CD4-positive, alpha-beta T cell (primary cell): ENCODE measurements around the gene PCDHGA4. TPM values are rescaled to one million over a fixed set of nuclear protein-coding genes. Genes with fewer than 3 reads are reported as not detected.
"Not testable (repeated sequence)": the region's sequence is repeated elsewhere in the genome, so short reads cannot be mapped to it uniquely, and the experiment has no call there.

Experiments
- ATAC-seq: fragments of 200-7000 bp; cut with Tn5 transposase; one replicate; pipeline ENCODE4 v1.10.0; 2022; ENCODE audit warnings: mild to moderate bottlenecking; ENCODE audit not compliant: poor library complexity
- CTCF ChIA-PET: fragments of 350-600 bp; sonication (Branson Sonifier 250); formaldehyde crosslinking; loops from one replicate; lab custom pipeline; 2021; ENCODE audit warnings: antibody characterized with exemption, inconsistent platforms; lab: Charles Lee
- POLR2A ChIA-PET: fragments of 350-600 bp; sonication (Branson Sonifier 250); formaldehyde crosslinking; loops from one replicate; lab custom pipeline; 2021; ENCODE audit warnings: antibody characterized with exemption, inconsistent platforms; lab: Charles Lee
- DNase-seq, 14 experiments: peaks; one replicate each; pipeline ENCODE4 v3.0.0-alpha.2; 2013 to 2020; ENCODE audit warnings: mixed read lengths in 2 of 14
- H3K27ac ChIP-seq, 2 donors: one replicate each; pipeline versions ENCODE4 v1.5.1 to v1.7.0; 2013; ENCODE audit warnings: low read length in 2 of 2, low read depth in 1 of 2, mild to moderate bottlenecking in 1 of 2
- H3K27me3 ChIP-seq, 2 experiments: 1 replicate in 1 of 2; 2 replicates in 1 of 2; pipeline versions ENCODE4 v1.6.1 to v1.7.0; 2013; ENCODE audit warnings: low read length in 2 of 2, control low read depth in 1 of 2, mild to moderate bottlenecking in 1 of 2, moderate library complexity in 1 of 2; ENCODE audit not compliant: insufficient read depth in 2 of 2, control insufficient read depth in 1 of 2
- H3K36me3 ChIP-seq: one replicate; pipeline ENCODE4 v1.6.1; 2013; ENCODE audit warnings: low read length, control low read depth; ENCODE audit not compliant: insufficient read depth
- H3K4me1 ChIP-seq: one replicate; pipeline ENCODE4 v1.6.1; 2013; ENCODE audit warnings: low read length, control low read depth; ENCODE audit not compliant: insufficient read depth
- H3K4me3 ChIP-seq: one replicate; pipeline ENCODE4 v1.5.1; 2013; ENCODE audit warnings: mild to moderate bottlenecking, low read length, moderate library complexity
- H3K9me3 ChIP-seq, 2 experiments: 1 replicate in 1 of 2; 2 replicates in 1 of 2; pipeline versions ENCODE4 v1.6.1 to v1.7.0; 2013; ENCODE audit warnings: low read length in 2 of 2, mild to moderate bottlenecking in 2 of 2, control low read depth in 1 of 2, moderate library complexity in 1 of 2; ENCODE audit not compliant: control insufficient read depth in 1 of 2, insufficient read depth in 1 of 2
- H3K27ac Mint-ChIP-seq: one replicate; pipeline ENCODE4 v1.8.0; 2020; ENCODE audit warnings: mixed read lengths
- H3K27me3 Mint-ChIP-seq: one replicate; pipeline ENCODE4 v1.8.0; 2021; ENCODE audit warnings: mixed read lengths
- H3K36me3 Mint-ChIP-seq: one replicate; pipeline ENCODE4 v1.8.0; 2021; ENCODE audit warnings: low read depth, mixed read lengths
- H3K4me1 Mint-ChIP-seq: one replicate; pipeline ENCODE4 v1.8.0; 2021; ENCODE audit warnings: low read depth, mixed read lengths
- H3K4me3 Mint-ChIP-seq: one replicate; pipeline ENCODE4 v1.8.0; 2020; ENCODE audit warnings: mild to moderate bottlenecking, mixed read lengths
- H3K9me3 Mint-ChIP-seq: one replicate; pipeline ENCODE4 v1.8.0; 2020; ENCODE audit warnings: mixed read lengths
- intact Hi-C, 2 experiments: fragments of 100-400 bp; cut with DNase I in 1 of 2; cut with micrococcal nuclease in 1 of 2; formaldehyde crosslinking; loops; one replicate each; pipeline versions ENCODE4 v1.15.1 to v1.9.0; 2023 to 2025; cut with DNase I, micrococcal nuclease
- total RNA-seq, 174 experiments: library from RNA in 2 of 174; stranded (reverse) in 2 of 174; gene quantifications; one replicate each; pipeline ENCODE4 v1.2.3 and lab custom pipeline; 2021 to 2026
- TF ChIP-seq, protein P1 (sequence below): fragments of 200-600 bp; IDR thresholded peaks from one replicate; pipeline ENCODE4 v1.8.0; 2022; ENCODE audit warnings: antibody characterized with exemption, mild to moderate bottlenecking

PCDHGA4 gene
- total RNA-seq, 2 experiments from 2014 or later, result 0.08 TPM

- no peaks in the 10 kb centered on the region for H3K36me3 ChIP-seq
- CTCF ChIA-PET, result interaction anchor here (0.5 to 8.1 kb wide), 9 partner anchors 8 to 577 kb away, joined by 3 to 40 read pairs (median 3); partner anchors contain the start of genes PCDHGA2, PCDHGB1, PCDHGB5 and TAF7
- Mint-ChIP-seq H3K4me3 (peak within 1 kb of the TSS; percentile 62), H3K9me3 (peaks cover 14% of the 10 kb centered on the region), H3K4me1 (peaks cover 11% of the 10 kb centered on the region), H3K27ac (no peak within 1 kb of the TSS), H3K36me3 (peaks cover 46% of the 10 kb centered on the region), H3K27me3 (peaks cover 92% of the 10 kb centered on the region)
- ATAC-seq, result peak; percentile 60
- no peak within 1 kb of the TSS for H3K27ac ChIP-seq
- intact Hi-C loops, result no loop called here
- H3K4me3 ChIP-seq, result peak within 1 kb of the TSS; percentile 28
- TF ChIP-seq, protein P1, sequence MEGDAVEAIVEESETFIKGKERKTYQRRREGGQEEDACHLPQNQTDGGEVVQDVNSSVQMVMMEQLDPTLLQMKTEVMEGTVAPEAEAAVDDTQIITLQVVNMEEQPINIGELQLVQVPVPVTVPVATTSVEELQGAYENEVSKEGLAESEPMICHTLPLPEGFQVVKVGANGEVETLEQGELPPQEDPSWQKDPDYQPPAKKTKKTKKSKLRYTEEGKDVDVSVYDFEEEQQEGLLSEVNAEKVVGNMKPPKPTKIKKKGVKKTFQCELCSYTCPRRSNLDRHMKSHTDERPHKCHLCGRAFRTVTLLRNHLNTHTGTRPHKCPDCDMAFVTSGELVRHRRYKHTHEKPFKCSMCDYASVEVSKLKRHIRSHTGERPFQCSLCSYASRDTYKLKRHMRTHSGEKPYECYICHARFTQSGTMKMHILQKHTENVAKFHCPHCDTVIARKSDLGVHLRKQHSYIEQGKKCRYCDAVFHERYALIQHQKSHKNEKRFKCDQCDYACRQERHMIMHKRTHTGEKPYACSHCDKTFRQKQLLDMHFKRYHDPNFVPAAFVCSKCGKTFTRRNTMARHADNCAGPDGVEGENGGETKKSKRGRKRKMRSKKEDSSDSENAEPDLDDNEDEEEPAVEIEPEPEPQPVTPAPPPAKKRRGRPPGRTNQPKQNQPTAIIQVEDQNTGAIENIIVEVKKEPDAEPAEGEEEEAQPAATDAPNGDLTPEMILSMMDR, result no peak
- peak in 7 of 14 experiments; percentile 13 to 53 (median 31) for DNase-seq
- H3K9me3 ChIP-seq, result peaks cover 45 to 50% of the 10 kb centered on the region in 2 experiments
- POLR2A ChIA-PET, result interaction anchor here (1.8 kb wide), 1 partner anchor 10 kb away, joined by 18 read pairs; the partner anchor contains the start of gene TAF7
- peaks cover 6% of the 10 kb centered on the region for H3K4me1 ChIP-seq
- peaks cover 50 to 52% of the 10 kb centered on the region in 2 experiments for H3K27me3 ChIP-seq
These were observed 24.3 kb upstream of the PCDHGA4 start, which contains the start of gene PCDHGA1 for GRCh38 chr5:141330299-141331080. Gene PCDHGA1 (plus strand): TSS chr5:141330514.

DNA sequence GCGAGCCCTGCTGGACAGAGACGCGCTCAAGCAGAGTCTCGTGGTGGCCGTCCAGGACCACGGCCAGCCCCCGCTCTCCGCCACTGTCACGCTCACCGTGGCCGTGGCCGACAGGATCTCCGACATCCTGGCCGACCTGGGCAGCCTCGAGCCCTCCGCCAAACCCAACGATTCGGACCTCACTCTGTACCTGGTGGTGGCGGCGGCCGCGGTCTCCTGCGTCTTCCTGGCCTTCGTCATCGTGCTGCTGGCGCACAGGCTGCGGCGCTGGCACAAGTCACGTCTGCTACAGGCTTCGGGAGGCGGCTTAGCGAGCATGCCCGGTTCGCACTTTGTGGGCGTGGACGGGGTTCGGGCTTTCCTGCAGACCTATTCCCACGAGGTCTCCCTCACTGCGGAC lies 22.2 kb upstream of the PCDHGA4 start:
- H3K27ac ChIP-seq, ATAC-seq, CTCF ChIA-PET, H3K36me3 ChIP-seq, DNase-seq, intact Hi-C loops, POLR2A ChIA-PET, H3K27ac Mint-ChIP-seq, H3K4me1 Mint-ChIP-seq, H3K4me3 Mint-ChIP-seq, H3K4me3 ChIP-seq, H3K4me1 ChIP-seq: not testable (repeated sequence)
- H3K36me3 Mint-ChIP-seq, result peaks cover 49% of the 10 kb centered on the region
- H3K27me3 Mint-ChIP-seq, result peaks cover 96% of the 10 kb centered on the region
- Histone ChIP-seq H3K9me3 (peaks cover 38 to 61% of the 10 kb centered on the region in 2 experiments), H3K27me3 (peaks cover 50 to 65% of the 10 kb centered on the region in 2 experiments)
- H3K9me3 Mint-ChIP-seq, result peaks cover 27% of the 10 kb centered on the region

DNA sequence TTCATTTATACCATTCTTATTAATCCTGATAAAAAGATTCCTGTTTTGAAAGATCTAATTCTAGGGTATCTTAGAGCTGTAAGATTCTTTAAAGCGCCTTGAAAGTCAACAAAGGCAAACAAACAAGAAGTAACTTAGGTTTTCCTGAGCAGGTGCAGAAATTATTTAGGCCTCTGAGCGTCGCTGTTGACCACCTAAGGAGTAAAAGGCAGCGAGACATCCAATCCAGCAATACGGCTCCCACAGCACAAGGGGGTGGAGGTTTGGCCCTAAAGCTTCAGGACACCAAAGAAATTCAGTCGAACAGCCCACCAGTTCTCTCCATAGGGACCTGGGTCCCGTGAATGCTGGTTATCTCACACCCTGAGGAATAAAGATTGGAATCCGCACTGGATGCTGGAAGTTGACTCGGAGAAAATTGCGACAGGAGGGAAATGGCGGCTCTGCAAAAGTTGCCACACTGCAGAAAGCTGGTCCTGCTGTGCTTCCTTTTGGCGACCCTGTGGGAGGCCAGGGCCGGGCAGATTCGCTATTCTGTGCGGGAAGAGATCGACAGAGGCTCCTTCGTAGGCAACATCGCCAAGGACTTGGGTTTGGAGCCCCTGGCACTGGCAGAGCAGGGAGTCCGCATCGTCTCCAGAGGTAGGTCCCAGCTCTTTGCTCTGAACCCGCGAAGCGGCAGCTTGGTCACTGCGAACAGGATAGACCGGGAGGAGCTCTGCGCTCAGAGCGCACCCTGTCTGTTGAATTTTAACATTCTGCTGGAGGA lies 16.1 kb upstream of the PCDHGA4 start, which contains the start of gene PCDHGA2:
PCDHGA2 (plus strand) TSS at position 223 of the 769 bp plus-strand sequence.
- Mint-ChIP-seq H3K9me3 (peaks cover 32% of the 10 kb centered on the region), H3K4me1 (no peaks in the 10 kb centered on the region), H3K36me3 (peaks cover 56% of the 10 kb centered on the region), H3K27ac (no peak within 1 kb of the TSS), H3K27me3 (peaks cover 94% of the 10 kb centered on the region), H3K4me3 (no peak within 1 kb of the TSS)
- ATAC-seq, result no peak
- Histone ChIP-seq H3K9me3 (peaks cover 34 to 54% of the 10 kb centered on the region in 2 experiments), H3K36me3 (no peaks in the 10 kb centered on the region), H3K4me3 (no peak within 1 kb of the TSS), H3K27ac (no peak within 1 kb of the TSS), H3K27me3 (peaks cover 45 to 66% of the 10 kb centered on the region in 2 experiments), H3K4me1 (no peaks in the 10 kb centered on the region)
- ChIA-PET POLR2A (interaction anchor here (1.9 kb wide), 1 partner anchor 18 kb away, joined by 7 read pairs; the partner anchor contains the start of gene TAF7), CTCF (interaction anchor here (1.0 to 1.5 kb wide), 4 partner anchors 8 to 219 kb away, joined by 3 to 4 read pairs (median 4); partner anchors contain the start of genes PCDHGA1, PCDHGB1 and TAF7)
- peak in 2 of 14 experiments; percentile 6 to 21 for DNase-seq
- TF ChIP-seq, protein P1, result no peak
- intact Hi-C loops, result no loop called here

GRCh38 chr5:141340781-141341354 lies 14.0 kb upstream of the PCDHGA4 start:
- Mint-ChIP-seq H3K27me3 (peaks cover 88% of the 10 kb centered on the region), H3K36me3 (peaks cover 54% of the 10 kb centered on the region), H3K9me3 (peaks cover 28% of the 10 kb centered on the region)
- CTCF ChIA-PET, H3K27ac Mint-ChIP-seq, POLR2A ChIA-PET, ATAC-seq, H3K27ac ChIP-seq, H3K4me3 ChIP-seq, H3K4me1 ChIP-seq, H3K36me3 ChIP-seq, DNase-seq, intact Hi-C loops, H3K4me3 Mint-ChIP-seq, H3K4me1 Mint-ChIP-seq: not testable (repeated sequence)
- Histone ChIP-seq H3K27me3 (peaks cover 55 to 62% of the 10 kb centered on the region in 2 experiments), H3K9me3 (peaks cover 47 to 64% of the 10 kb centered on the region in 2 experiments)
